ENCODE measurements around the gene ZSWIM6. TPM values are rescaled to one million over a fixed set of nuclear protein-coding genes. Genes with fewer than 3 reads are reported as not detected.

The ZSWIM6 gene
- polyA plus RNA-seq, 2 of the 4 experiments (the other 2 are of a cell fraction) = 8.9 to 18.0 TPM

DNA sequence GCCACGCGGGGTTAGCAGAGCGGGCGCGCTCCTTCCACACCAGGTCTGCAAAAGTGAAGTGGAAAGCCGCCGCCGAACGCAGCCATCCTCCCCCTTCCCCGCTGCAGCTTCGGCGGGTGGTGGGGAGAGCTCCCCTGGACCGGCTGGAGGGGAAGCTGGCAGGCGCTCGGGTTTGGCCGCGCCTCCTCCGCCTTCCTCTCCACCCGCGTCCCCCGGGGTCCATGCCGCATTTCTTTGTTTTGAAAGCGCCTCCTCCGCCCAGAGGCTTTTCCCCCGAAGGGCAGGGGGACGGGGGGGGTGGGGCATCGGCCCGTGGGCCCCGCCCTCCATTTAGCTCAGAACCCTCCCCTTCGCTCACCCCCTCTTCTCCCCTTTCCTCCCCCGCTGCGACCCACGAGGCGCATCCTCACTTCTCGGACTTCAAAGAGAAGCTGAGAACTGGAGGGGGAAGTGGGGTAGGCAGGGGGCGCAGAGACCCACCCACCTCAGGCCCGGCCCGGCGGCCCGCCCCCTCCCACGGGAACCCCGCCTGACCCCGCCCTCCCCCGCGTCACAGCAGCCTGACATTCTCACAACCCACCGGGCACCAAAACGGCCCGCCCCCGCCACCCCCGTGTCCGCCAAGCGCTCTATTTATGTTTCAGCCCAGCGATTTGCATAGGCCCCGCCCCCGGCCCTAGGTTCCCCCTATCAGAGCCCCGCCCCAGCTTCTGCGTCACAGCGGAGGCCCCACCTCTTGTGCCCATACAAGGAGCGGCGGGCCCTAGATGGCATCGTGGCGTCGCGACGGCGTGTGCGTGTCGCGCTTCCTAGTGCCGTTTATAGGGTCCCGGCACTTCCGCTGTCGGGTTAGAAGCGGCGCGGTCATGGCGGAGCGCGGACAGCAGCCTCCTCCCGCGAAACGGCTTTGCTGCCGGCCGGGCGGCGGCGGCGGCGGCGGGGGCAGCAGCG, at the start of gene ZSWIM6 (continued):
- TF ChIP-seq MAFK (IDR thresholded peaks at IDR 0.05; ENCODE audit: partially characterized antibody) (no peak), HOXB13 (CRISPR knock-in tag; IDR thresholded peaks at IDR 0.05; ENCODE audit: low read depth) (no peak), ZC3H11A (IDR thresholded peaks at IDR 0.05) (no peak), EHMT2 (IDR thresholded peaks at IDR 0.05; ENCODE audit: low read depth) (no peak), CHD4 (IDR thresholded peaks at IDR 0.05; ENCODE audit: borderline replicate concordance) (no peak), ESRRA (IDR thresholded peaks at IDR 0.05; ENCODE audit: borderline replicate concordance, low read length) (no peak), ZNF302 (CRISPR knock-in tag; IDR thresholded peaks at IDR 0.05) (no peak), FOXS1 (CRISPR knock-in tag; IDR thresholded peaks at IDR 0.05) (no peak), RAD21 (conservative IDR thresholded peaks at IDR 0.05 in 1 of 2, IDR thresholded peaks at IDR 0.05 in 1 of 2) (peak; percentile 1 to 30; a peak in 2 of 5 replicates), NPAS2 (CRISPR knock-in tag; IDR thresholded peaks at IDR 0.05; ENCODE audit: borderline replicate concordance) (no peak), CBX2 (IDR thresholded peaks at IDR 0.05; ENCODE audit: borderline replicate concordance, low read depth) (no peak), EHF (CRISPR knock-in tag; IDR thresholded peaks at IDR 0.05) (no peak), SREBF2 (IDR thresholded peaks at IDR 0.05) (no peak), CHD2 (IDR thresholded peaks at IDR 0.05; ENCODE audit: low read length, partially characterized antibody) (no peak), NR3C1 (IDR thresholded peaks at IDR 0.05) (no peak), PHF8 (IDR thresholded peaks at IDR 0.05; ENCODE audit: borderline replicate concordance, low read depth) (peak; percentile 58), FOSB (CRISPR knock-in tag; IDR thresholded peaks at IDR 0.05) (peak; percentile 23; the same call in 1 of the 2 replicates), GATA3 (IDR thresholded peaks at IDR 0.05; ENCODE audit: borderline replicate concordance) (no peak), KDM1A (IDR thresholded peaks at IDR 0.05; ENCODE audit: low read depth) (no peak), MYC (IDR thresholded peaks at IDR 0.05; ENCODE audit: borderline replicate concordance, low read length) (0 out of 2 replicates have a peak, but pooled peaks have one; percentile 27), HEYL (CRISPR knock-in tag; IDR thresholded peaks at IDR 0.05) (no peak), BHLHE40 (IDR thresholded peaks at IDR 0.05; ENCODE audit: low read depth, low read length) (no peak), MAZ (IDR thresholded peaks at IDR 0.05; ENCODE audit: borderline replicate concordance, low read depth, low read length) (no peak), FOSL2 (IDR thresholded peaks at IDR 0.05) (no peak), FOSL2 (CRISPR knock-in tag; IDR thresholded peaks at IDR 0.05) (no peak), HDAC2 (IDR thresholded peaks at IDR 0.05) (no peak)
- TF ChIP-seq, protein P1, sequence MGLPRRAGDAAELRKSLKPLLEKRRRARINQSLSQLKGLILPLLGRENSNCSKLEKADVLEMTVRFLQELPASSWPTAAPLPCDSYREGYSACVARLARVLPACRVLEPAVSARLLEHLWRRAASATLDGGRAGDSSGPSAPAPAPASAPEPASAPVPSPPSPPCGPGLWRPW (IDR thresholded peaks at IDR 0.05) = no peak
- TF ChIP-seq, protein P2, sequence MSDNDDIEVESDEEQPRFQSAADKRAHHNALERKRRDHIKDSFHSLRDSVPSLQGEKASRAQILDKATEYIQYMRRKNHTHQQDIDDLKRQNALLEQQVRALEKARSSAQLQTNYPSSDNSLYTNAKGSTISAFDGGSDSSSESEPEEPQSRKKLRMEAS (IDR thresholded peaks at IDR 0.05) = peak; percentile 69
- TF ChIP-seq, protein P3, sequence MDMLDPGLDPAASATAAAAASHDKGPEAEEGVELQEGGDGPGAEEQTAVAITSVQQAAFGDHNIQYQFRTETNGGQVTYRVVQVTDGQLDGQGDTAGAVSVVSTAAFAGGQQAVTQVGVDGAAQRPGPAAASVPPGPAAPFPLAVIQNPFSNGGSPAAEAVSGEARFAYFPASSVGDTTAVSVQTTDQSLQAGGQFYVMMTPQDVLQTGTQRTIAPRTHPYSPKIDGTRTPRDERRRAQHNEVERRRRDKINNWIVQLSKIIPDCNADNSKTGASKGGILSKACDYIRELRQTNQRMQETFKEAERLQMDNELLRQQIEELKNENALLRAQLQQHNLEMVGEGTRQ (IDR thresholded peaks at IDR 0.05) = no peak
- TF ChIP-seq, protein P4, sequence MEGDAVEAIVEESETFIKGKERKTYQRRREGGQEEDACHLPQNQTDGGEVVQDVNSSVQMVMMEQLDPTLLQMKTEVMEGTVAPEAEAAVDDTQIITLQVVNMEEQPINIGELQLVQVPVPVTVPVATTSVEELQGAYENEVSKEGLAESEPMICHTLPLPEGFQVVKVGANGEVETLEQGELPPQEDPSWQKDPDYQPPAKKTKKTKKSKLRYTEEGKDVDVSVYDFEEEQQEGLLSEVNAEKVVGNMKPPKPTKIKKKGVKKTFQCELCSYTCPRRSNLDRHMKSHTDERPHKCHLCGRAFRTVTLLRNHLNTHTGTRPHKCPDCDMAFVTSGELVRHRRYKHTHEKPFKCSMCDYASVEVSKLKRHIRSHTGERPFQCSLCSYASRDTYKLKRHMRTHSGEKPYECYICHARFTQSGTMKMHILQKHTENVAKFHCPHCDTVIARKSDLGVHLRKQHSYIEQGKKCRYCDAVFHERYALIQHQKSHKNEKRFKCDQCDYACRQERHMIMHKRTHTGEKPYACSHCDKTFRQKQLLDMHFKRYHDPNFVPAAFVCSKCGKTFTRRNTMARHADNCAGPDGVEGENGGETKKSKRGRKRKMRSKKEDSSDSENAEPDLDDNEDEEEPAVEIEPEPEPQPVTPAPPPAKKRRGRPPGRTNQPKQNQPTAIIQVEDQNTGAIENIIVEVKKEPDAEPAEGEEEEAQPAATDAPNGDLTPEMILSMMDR (IDR thresholded peaks at IDR 0.05) = no peak
